ENCODE measurements around the gene RIC8B. TPM values are rescaled to one million over a fixed set of nuclear protein-coding genes. Genes with fewer than 3 reads are reported as not detected.

The RIC8B gene
- total and polyA plus RNA-seq, 2 of the 8 experiments (the other 6 are each of a cell fraction or from before 2014, with no cell fraction given) = 8.2 to 25.3 TPM

DNA sequence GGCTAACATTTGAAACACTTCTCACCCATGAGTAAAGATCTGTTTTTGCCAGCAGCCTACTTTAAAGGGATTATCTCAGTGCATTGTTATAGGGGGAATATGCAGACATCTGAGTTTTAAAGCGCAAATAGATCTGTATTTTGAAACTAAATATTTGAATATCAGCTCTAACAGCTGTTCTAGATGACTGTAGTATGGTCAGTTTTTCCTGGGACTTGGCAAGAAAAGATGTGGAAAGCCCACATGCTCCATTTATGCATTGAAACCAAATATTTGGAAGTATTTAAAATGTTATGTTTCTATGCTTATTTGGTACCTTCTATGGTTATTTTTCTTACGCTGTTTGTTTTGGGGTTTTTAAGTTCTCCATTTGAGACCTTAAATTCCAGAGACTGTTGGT lies 41.7 kb downstream of the RIC8B start (continued):
- TF ChIP-seq KDM1A (IDR thresholded peaks at IDR 0.05; ENCODE audit: borderline replicate concordance, low read length) (no peak), CREB1 (IDR thresholded peaks at IDR 0.05) (no peak)
- TF ChIP-seq, protein P1, sequence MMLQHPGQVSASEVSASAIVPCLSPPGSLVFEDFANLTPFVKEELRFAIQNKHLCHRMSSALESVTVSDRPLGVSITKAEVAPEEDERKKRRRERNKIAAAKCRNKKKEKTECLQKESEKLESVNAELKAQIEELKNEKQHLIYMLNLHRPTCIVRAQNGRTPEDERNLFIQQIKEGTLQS (IDR thresholded peaks at IDR 0.05; ENCODE audit: insufficient read depth, low read depth, low read length) = no peak
